SK-N-SH (cell line): ENCODE data around the gene SDF4.

Experiments
- CTCF ChIP-seq: fragments of 200-600 bp; sonication (generic); IDR thresholded peaks from 2 replicates; pipeline ENCODE4 v1.6.1; 2017; ENCODE audit warnings: antibody characterized with exemption, mild to moderate bottlenecking, moderate library complexity
- EZH2phosphoT487 ChIP-seq: fragments of 200-600 bp; sonication (generic); IDR thresholded peaks from 2 replicates; pipeline ENCODE4 v1.6.1; 2017; ENCODE audit warnings: low read depth, mixed run types, mild to moderate bottlenecking, antibody characterized with exemption, moderate library complexity, borderline replicate concordance
- JUND ChIP-seq: IDR thresholded peaks from 2 replicates; pipeline ENCODE4 v1.4.0; 2012
- MAX ChIP-seq: IDR thresholded peaks from 2 replicates; pipeline ENCODE4 v1.4.0; 2012; ENCODE audit warnings: low read depth
- MXI1 ChIP-seq: IDR thresholded peaks from 2 replicates; pipeline ENCODE4 v1.6.1; 2012; ENCODE audit warnings: mild to moderate bottlenecking, low read depth, low read length, improper control_type of control experiment
- POLR2AphosphoS5 ChIP-seq: IDR thresholded peaks from 2 replicates; pipeline ENCODE4 v1.6.1; 2012; ENCODE audit warnings: low read depth, low read length
- RCOR1 ChIP-seq: fragments of 150-350 bp; IDR thresholded peaks from 2 replicates; pipeline ENCODE4 v1.6.1; 2017; ENCODE audit warnings: antibody characterized with exemption, low read length
- REST ChIP-seq: IDR thresholded peaks from 2 replicates; pipeline ENCODE4 v1.6.1; 2012; ENCODE audit warnings: mild to moderate bottlenecking, low read depth, low read length, moderate library complexity
- RFX5 ChIP-seq: IDR thresholded peaks from 2 replicates; pipeline ENCODE4 v1.6.1; 2012; ENCODE audit warnings: mild to moderate bottlenecking, improper control_type of control experiment, low read length
- TAF1 ChIP-seq: IDR thresholded peaks from 2 replicates; pipeline ENCODE4 v1.6.1; 2012; ENCODE audit warnings: low read depth, mild to moderate bottlenecking, low read length, moderate library complexity, borderline replicate concordance
- USF1 ChIP-seq: IDR thresholded peaks from 2 replicates; pipeline ENCODE4 v1.4.0; 2012; ENCODE audit warnings: low read depth, borderline replicate concordance
- YY1 ChIP-seq: IDR thresholded peaks from 2 replicates; pipeline ENCODE4 v1.4.0; 2012; ENCODE audit warnings: low read depth, mild to moderate bottlenecking

- TF ChIP-seq CTCF (no peak), POLR2AphosphoS5 (no peak), RCOR1 (no peak), MXI1 (no peak), TAF1 (no peak), RFX5 (no peak), MAX (no peak), YY1 (no peak), REST (no peak), USF1 (no peak), EZH2phosphoT487 (no peak), JUND (no peak)
Measured at GRCh38 chr1:1275836-1276235, 44.0 kb upstream of the SDF4 start.
